Calu3 (cell line): Measurements from ENCODE around the gene QSOX1. TPM values are rescaled to one million over a fixed set of nuclear protein-coding genes. Genes with fewer than 3 reads are reported as not detected.

ENCODE experiments used
- BruUV-seq: library from RNA; stranded (reverse); fragments of 400-500 nt; replicated peaks from 2 replicates; lab custom pipeline; 2021; lab: Mats Ljungman, UMichigan
- CTCF ChIA-PET: fragments of 300-600 bp; sonication (Branson Sonifier 250); formaldehyde crosslinking; loops from one replicate; lab custom pipeline; 2022; ENCODE audit warnings: antibody characterized with exemption; lab: Charles Lee
- DNase-seq: peaks from one replicate; pipeline ENCODE4 v3.0.0; 2022
- H3K27ac Mint-ChIP-seq: one replicate; pipeline ENCODE4 v1.8.0; 2022; ENCODE audit warnings: mixed read lengths; ENCODE audit not compliant: unreplicated experiment
- H3K27me3 Mint-ChIP-seq: one replicate; pipeline ENCODE4 v1.8.0; 2022; ENCODE audit warnings: mixed read lengths; ENCODE audit not compliant: unreplicated experiment
- H3K36me3 Mint-ChIP-seq: one replicate; pipeline ENCODE4 v1.8.0; 2022; ENCODE audit warnings: mild to moderate bottlenecking, moderate library complexity, mixed read lengths; ENCODE audit not compliant: insufficient read depth, unreplicated experiment
- H3K4me1 Mint-ChIP-seq: one replicate; pipeline ENCODE4 v1.8.0; 2022; ENCODE audit warnings: mild to moderate bottlenecking, low read depth, mixed read lengths; ENCODE audit not compliant: unreplicated experiment
- H3K4me3 Mint-ChIP-seq: one replicate; pipeline ENCODE4 v1.8.0; 2022; ENCODE audit warnings: mild to moderate bottlenecking, low read depth, moderate library complexity, mixed read lengths; ENCODE audit not compliant: unreplicated experiment
- H3K9me3 Mint-ChIP-seq: one replicate; pipeline ENCODE4 v1.8.0; 2022; ENCODE audit warnings: low read depth, mixed read lengths; ENCODE audit not compliant: unreplicated experiment
- intact Hi-C: fragments of 100-400 bp; cut with micrococcal nuclease; formaldehyde crosslinking; loops from one replicate; pipeline ENCODE4 v1.10.0; 2022; ENCODE audit not compliant: unreplicated experiment
- total RNA-seq: library from RNA; stranded (reverse); gene quantifications from 2 replicates; pipeline ENCODE4 v1.2.3, GENCODE V29; 2022
- TF ChIP-seq, protein P1 (sequence below): fragments of 200-600 bp; IDR thresholded peaks from one replicate; pipeline ENCODE4 v1.8.0; 2022; ENCODE audit warnings: antibody characterized with exemption; ENCODE audit not compliant: unreplicated experiment

QSOX1 gene
- total RNA-seq, 1 experiment from 2014 or later, result 462 TPM

DNA sequence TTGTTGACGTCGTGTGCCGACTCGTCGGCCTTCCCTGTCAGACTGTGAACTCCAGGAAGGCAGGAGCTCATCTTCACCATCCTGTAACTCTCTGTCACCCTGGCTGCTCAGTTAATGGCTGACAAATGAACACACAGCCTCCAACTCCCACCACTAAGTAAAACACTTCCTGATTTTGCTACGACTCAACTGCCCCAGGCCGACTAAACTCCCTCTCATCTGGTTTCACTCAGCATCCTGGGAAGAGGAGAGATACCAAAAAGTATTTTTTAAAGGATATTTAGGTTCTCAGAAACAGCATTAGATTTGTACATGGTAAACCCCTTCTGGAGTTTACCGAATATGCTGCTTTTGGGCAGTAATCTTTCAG lies 57.2 kb downstream of the QSOX1 start:
- Mint-ChIP-seq H3K9me3 (no peaks in the 10 kb centered on the region), H3K27me3 (peaks cover 13% of the 10 kb centered on the region), H3K27ac (no peak overlapping the region), H3K4me3 (no peak overlapping the region), H3K4me1 (no peaks in the 10 kb centered on the region), H3K36me3 (no peaks in the 10 kb centered on the region)
- no peak for DNase-seq
- CTCF ChIA-PET, result no interaction called here
- intact Hi-C loops, result no loop called here
- TF ChIP-seq, protein P1, sequence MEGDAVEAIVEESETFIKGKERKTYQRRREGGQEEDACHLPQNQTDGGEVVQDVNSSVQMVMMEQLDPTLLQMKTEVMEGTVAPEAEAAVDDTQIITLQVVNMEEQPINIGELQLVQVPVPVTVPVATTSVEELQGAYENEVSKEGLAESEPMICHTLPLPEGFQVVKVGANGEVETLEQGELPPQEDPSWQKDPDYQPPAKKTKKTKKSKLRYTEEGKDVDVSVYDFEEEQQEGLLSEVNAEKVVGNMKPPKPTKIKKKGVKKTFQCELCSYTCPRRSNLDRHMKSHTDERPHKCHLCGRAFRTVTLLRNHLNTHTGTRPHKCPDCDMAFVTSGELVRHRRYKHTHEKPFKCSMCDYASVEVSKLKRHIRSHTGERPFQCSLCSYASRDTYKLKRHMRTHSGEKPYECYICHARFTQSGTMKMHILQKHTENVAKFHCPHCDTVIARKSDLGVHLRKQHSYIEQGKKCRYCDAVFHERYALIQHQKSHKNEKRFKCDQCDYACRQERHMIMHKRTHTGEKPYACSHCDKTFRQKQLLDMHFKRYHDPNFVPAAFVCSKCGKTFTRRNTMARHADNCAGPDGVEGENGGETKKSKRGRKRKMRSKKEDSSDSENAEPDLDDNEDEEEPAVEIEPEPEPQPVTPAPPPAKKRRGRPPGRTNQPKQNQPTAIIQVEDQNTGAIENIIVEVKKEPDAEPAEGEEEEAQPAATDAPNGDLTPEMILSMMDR, result no peak
- BruUV-seq, result no TSS peak

DNA sequence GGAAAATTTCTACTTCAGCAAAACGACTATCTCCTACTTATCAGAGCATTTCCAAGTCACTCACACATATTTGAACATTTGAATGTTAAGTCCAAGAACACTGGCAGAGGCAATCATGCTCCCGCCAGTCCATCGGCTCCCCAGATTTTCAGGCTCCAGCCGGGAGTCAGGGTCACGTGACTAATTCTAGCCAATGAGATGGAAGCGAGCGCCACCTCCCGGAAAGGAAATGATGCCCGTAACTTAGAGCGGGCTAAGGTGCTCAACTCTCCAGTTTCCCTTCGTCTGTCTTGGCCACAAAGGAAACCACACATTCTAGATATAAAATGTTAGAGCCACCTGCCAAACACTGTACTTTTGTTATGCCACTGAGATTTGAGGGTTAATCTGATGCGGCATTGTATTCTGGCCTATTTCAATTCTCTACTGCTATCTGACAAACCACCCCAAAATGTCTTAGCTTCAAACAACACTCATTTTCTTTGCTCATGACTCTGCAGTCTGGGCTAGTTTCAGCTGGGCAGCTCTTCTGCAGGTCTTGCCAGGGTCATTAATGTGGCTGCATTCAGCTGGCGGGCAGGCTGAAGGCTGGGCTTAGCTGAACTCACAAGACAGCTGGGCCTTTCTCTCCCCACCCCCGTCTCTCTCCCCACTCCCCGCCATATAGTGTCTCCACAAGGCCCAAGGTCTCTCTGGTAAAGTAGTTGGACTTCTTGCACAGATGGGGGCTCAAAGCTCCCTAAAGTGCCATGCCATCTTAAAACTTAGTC lies 58.9 kb downstream of the QSOX1 start:
- CTCF ChIA-PET, result interaction anchor here (0.7 to 0.9 kb wide), 2 partner anchors 11 to 205 kb away, joined by 3 read pairs; no protein-coding TSS in a partner anchor

DNA sequence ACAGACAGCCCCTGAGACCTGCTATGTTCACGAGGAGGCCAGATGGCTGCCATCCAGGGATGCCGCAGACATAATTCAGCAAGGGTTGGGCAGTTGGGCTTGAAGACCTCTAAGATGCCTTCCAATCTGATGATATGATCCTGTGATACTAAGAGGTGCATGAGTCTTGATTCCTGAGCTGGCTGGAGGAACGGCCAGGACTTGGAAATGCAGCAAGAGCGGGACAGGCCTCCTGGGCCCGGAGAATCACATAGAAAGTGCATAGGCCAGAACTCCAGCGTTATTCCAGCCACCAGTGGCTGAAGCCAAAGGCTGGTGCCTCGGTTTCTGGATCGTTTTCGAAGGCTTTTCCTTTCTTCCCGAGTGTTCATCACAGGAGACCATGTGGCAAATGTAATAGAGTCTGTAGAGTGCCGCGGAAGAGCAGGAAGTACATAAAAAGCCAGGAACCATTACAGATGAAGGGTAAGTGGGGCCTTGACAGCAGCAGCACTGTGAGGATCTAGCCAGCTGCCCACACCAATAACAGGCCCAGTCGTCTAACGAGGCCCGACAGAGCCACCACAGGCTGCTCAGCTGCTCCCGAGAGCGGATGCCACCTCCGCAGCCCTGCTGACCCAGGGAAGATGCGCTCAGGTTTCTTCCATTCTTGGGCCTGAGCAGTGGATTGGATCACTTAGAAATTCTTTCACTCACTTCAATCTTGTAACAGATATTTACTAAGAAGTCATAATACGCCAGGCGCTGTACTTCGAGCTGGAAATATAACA lies 61.4 kb downstream of the QSOX1 start:
- H3K36me3 Mint-ChIP-seq, result no peaks in the 10 kb centered on the region
- DNase-seq, result no peak
- H3K4me3 Mint-ChIP-seq, result no peak overlapping the region
- no peaks in the 10 kb centered on the region for H3K4me1 Mint-ChIP-seq
- TF ChIP-seq, protein P1, result no peak
- peaks cover 33% of the 10 kb centered on the region for H3K27me3 Mint-ChIP-seq
- CTCF ChIA-PET, result no interaction called here
- no TSS peak for BruUV-seq
- intact Hi-C loops, result no loop called here
- no peaks in the 10 kb centered on the region for H3K9me3 Mint-ChIP-seq
- H3K27ac Mint-ChIP-seq, result no peak overlapping the region

More for the DNA sequence above, 58.9 kb downstream of the QSOX1 start:
- TF ChIP-seq, protein P1, result no peak
- BruUV-seq, result no TSS peak
- intact Hi-C loops, result no loop called here
- DNase-seq, result no peak
- Mint-ChIP-seq H3K27me3 (peaks cover 19% of the 10 kb centered on the region), H3K36me3 (no peaks in the 10 kb centered on the region), H3K27ac (no peak overlapping the region), H3K4me1 (no peaks in the 10 kb centered on the region), H3K4me3 (no peak overlapping the region), H3K9me3 (no peaks in the 10 kb centered on the region)

DNA sequence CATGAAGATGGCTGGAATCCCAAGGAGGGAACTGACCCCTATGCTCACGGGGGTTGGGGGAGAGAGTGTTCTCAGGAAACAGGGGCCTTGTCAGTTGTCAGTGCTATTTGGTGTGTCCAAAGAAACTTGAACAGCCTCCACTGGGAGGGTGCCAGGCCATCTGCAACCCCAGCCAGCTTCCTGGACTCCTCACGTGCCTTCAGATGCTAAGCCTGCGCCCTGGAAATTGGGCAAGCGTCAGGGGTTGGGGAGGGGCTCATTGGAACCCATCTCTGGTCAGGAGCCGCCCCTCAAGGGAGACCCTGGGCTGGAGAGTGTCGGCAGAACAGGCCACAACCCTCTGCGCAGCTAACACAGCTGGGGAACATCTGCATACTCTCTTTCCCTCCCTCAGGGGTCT lies 62.3 kb downstream of the QSOX1 start:
- DNase-seq, result no peak
- peaks cover 30% of the 10 kb centered on the region for H3K27me3 Mint-ChIP-seq
- no peaks in the 10 kb centered on the region for H3K36me3 Mint-ChIP-seq
- no peak overlapping the region for H3K4me3 Mint-ChIP-seq
- H3K27ac Mint-ChIP-seq, result no peak overlapping the region
- CTCF ChIA-PET, result no interaction called here
- BruUV-seq, result no TSS peak
- no peaks in the 10 kb centered on the region for H3K9me3 Mint-ChIP-seq
- no peaks in the 10 kb centered on the region for H3K4me1 Mint-ChIP-seq
- TF ChIP-seq, protein P1, result no peak
- intact Hi-C loops, result no loop called here
